Heart left ventricle (tissue), 13 donors: ENCODE data around the gene SERTAD4.

ENCODE experiments used
- POLR2A ChIP-seq, 2 donors: fragments of 450-650 bp; IDR thresholded peaks; one replicate each; pipeline ENCODE4 v1.6.1; 2017; ENCODE audit warnings: antibody characterized with exemption in 2 of 2, mild to moderate bottlenecking in 2 of 2, moderate library complexity in 2 of 2
- TF ChIP-seq, protein P1 (sequence below), 12 donors: fragments of 200-600 bp; sonication (generic) in 4 of 12; IDR thresholded peaks; one replicate each; pipeline versions ENCODE4 v1.5.0 to v1.8.0; 2018 to 2022; ENCODE audit warnings: antibody characterized with exemption in 12 of 12, mild to moderate bottlenecking in 5 of 12
- donor health status: ischemic (EF 13 %, LVEDD 7.1; RV severe dilation, severe dysfunction).
- donor health status: DM: no; HTN: yes; CAD: no.
- donor health status: DM: no; HTN: no; CAD: no.
- donor health status: ischemic (EF 25% LVEDD 6.9; RV normal size, moderate dysfunction).
- donor health status: ischemic (EF 25% LVEDD 5.7; RV mildly dilated, moderate dysfunction).
- donor health status: ischemic (EF 35%, LVEDD 5.7; RV mildly dilated, moderate dysfunction).
- donor health status: nonischemic (EF 11% LVEDD 7.7; RV severe dilation, severe dysfunction).
- donor health status: DM: yes; HTN: yes; CAD: no.
- donor health status: PGD.
- donor health status: ischemic (EF 29% LVEDD 5.4; RV normal size, mild dysfunction).
- donor health status: nonischemic (EF 23%, LVEDD 6.1; RV moderate dilation, normal function).

DNA sequence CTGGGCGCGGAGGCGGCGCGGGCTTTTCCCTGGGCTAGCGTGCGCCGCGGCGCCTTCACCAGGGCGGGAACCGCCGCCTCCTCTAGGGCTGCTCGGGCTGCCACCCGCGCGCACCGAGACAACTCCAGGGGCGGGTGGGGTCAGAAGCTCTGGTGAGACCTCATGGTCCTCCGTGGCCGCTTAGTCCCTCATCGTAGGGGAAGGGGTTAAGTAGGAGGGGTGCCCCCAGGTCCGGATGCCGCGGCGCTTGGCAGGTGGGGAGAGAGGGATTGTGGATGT lies 559 bp downstream of the SERTAD4 start:
- TF ChIP-seq, protein P1, sequence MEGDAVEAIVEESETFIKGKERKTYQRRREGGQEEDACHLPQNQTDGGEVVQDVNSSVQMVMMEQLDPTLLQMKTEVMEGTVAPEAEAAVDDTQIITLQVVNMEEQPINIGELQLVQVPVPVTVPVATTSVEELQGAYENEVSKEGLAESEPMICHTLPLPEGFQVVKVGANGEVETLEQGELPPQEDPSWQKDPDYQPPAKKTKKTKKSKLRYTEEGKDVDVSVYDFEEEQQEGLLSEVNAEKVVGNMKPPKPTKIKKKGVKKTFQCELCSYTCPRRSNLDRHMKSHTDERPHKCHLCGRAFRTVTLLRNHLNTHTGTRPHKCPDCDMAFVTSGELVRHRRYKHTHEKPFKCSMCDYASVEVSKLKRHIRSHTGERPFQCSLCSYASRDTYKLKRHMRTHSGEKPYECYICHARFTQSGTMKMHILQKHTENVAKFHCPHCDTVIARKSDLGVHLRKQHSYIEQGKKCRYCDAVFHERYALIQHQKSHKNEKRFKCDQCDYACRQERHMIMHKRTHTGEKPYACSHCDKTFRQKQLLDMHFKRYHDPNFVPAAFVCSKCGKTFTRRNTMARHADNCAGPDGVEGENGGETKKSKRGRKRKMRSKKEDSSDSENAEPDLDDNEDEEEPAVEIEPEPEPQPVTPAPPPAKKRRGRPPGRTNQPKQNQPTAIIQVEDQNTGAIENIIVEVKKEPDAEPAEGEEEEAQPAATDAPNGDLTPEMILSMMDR (IDR thresholded peaks at IDR 0.05), result no peak
- no peak for TF ChIP-seq POLR2A (IDR thresholded peaks at IDR 0.05)
